ENCODE data around the gene FANCC.
A peak's percentile ranks its signal among the peaks of the same experiment; 100 is the strongest.

The FANCC gene

GRCh38 chr9:95079461-95079860 is 238.0 kb downstream of the FANCC start:
- no peak for DNase-seq

DNA sequence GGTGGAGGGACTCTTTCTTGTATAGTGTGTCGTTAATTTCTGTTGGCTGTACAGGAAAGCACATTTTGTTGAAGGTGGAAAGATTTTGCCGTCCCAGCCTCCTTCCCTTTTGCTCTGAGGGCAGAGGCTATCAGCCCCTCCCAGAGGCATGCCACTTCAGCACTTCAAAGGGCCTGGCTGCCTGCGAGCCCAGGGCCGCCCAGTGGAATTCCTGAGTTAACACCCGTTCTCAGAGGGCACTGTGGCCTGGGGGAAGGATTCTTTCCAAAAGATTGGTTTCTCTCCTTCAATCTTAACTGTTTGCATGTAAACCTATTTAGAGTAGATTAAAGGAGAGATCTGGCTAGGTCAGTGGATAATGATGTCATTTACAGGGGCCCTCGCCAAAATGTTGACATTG is 238.6 kb downstream of the FANCC start:
- no peak for DNase-seq

DNA sequence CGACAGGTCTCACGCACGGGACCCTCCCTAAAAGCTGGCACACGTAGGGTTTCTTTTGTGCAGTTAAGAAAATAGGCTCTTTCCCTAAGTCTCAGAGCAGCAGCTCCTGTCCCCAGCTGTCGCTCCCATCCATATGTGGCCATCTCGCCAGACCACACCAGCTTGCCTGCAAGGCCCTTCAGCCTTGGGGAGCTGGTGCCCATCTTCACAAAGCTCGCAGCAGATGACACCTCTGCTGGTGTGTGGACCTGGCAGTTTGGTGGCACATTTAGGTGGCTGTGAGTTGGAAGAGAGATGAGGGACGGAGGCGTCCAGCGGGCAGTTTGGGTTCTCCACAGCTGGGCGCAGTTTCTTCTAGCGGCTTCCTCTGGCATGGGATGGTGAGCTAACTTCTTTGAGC is 239.0 kb downstream of the FANCC start:
- no peak for DNase-seq

DNA sequence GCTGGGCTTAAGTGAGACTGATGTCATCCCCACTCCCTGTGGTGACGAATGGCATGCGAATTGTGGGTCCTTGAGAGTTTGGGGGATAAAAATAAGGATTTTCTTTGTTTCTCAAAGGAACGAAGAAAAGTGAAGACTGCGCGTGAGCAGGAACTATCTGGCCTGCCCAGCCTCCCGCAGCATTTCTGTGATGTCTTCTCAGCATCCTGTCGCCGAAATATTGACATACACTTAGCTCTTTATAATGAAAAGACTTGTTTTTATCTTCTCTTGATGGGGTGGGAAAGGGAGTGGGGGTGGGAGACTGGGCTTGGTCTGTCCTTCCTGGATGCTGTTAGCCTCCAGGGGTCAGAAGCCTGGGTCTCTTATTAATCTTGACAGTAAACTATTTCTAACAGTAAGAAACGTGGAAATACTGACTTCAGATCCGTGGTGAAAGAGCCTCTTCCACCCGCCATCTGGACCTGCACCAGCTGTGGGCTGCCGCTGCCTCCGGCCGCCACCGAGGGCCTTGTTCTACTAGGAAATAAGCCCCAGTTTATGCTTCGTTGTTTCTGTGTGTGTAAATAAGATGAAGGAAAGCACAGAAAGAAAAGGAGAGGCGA is 239.6 kb downstream of the FANCC start:
- DNase-seq = no peak

DNA sequence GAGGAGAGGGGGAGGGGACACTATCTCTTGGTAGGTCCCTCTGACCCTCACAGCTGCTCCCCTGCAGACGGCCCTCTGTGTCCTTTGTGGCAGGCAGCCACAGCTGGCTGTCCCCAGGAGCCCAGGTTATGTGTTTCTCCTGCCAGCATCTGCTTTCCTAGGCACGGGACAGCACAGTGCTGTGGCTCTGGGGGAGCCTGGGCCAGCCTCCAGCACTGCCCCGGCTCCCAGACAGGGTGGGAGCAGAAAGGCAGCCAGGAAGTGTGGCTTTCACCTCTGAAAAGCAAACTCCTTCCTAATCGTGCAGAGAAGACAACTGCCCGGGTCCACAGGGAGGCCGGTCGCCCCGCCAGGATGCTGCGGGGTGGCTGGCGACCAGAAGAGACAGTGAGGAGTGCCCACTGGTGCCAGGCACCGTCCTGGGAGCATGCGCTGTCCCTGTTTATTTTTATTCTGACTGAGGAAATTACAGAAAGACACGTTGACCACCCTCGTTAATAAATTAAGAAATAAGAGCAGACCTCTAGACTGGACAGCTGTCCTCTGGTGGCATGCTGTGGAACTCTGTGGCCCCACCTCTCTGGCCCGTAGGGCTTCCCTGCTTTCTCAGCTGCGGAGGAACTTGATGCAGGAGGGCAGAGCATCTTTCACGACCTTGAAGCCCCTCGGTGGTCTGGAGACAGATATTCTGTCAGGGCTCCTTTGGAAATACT is 240.3 kb downstream of the FANCC start:
- DNase-seq = peak; percentile 75

- no peak for DNase-seq
These were observed 240.8 kb downstream of the FANCC start for GRCh38 chr9:95076696-95077052.

DNA sequence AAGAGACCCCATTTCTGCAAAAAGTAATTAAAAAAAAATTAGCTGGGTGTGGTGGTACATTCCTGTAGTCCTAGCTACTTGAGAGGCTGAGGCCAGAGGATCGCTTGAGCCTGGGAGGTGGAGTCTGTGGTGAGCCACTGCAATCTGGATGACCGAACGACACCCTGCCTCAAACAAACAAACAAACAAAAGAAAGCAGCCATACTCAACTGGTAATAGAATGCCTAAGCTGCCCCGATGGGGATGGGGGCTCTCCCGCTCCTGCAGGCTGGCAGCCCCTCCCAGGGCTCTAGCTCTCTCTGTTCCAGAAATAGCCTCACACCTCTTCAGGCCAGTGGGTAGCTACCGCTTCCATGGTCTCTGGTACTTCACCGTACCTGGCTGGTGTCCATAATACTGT is 241.8 kb downstream of the FANCC start:
- no peak for DNase-seq

DNA sequence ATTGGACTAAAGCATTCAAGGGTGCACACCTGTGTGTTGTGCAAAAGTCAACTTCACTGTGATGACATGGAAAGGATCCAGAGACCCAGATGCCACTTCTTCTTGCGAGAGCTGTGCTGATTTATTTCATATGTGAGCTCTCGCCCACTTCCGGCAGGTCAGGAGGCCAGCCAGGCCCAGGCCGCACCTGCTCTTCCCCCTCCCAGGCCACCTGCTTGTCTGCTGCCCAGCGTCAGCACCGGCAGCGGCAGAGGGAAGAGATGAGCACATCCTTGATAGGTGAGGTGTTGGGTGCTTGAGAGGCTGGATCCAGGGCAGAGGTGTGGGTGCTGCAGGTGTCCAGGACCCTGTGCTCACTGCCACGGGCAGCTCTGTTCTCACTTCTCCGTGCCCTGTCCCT is 242.9 kb downstream of the FANCC start:
- no peak for DNase-seq

- DNase-seq = no peak
These were observed 243.6 kb downstream of the FANCC start for GRCh38 chr9:95073918-95074317.

- no peak for DNase-seq
These were observed 244.4 kb downstream of the FANCC start for GRCh38 chr9:95073042-95073607.

DNA sequence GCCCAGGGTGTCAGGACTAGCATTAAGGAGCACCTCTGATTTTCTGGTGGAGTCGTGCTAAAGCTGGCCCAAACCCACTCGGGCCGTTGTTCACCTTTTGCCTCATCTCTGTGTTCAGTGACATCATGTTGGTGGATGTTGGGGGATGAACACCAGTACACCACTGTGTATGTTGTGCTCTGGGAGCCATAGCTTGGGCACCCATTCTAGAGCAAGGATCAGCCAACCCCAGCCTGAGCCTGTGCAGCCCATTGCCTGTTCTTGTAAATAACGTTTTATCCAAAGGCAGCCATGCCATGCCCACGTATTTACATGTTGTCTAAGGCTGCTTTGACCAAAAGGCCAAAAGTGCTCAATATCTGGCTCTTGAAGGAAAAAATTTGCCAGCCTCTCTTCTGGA is 245.6 kb downstream of the FANCC start:
- DNase-seq = no peak

DNA sequence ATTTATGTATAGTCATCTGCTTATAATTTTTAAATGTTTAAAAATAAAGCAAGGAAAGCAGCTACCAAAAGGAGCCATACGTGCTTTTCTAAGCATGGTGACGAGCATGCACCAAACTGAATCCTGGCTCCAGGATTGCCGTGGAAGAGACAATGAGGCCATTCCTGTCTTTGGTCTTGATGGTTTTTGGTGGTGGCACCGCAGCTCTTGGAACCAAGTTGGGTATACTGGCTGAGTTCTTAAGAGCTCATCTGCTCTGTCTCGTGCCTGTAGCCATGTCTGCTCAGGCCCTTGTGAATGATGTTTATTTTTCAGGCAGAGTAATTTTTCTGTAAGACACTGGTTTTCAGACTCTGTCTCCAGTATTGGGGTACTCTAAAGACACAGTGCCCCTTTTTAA is 246.1 kb downstream of the FANCC start:
- DNase-seq = no peak

GRCh38 chr9:95070549-95071021 is 246.9 kb downstream of the FANCC start:
- DNase-seq = no peak

DNA sequence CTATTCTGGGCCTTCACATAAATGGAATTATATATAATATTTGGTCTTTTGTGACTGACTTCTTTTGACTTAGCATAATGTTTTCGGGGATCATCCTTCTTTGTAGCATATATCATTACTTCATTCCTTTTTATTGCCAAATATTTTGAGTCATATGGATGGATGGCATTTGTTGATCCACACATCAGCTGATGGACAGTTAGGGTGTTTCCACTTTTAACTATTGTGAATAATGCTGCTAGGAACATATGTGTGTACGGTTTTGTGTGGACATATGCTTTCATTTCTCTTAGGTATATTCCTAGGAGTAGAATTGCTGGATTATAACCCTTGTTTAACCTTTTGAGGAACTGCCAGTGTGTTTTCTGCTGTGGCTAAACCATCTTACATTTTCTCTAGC is 249.6 kb downstream of the FANCC start:
- DNase-seq = no peak

DNA sequence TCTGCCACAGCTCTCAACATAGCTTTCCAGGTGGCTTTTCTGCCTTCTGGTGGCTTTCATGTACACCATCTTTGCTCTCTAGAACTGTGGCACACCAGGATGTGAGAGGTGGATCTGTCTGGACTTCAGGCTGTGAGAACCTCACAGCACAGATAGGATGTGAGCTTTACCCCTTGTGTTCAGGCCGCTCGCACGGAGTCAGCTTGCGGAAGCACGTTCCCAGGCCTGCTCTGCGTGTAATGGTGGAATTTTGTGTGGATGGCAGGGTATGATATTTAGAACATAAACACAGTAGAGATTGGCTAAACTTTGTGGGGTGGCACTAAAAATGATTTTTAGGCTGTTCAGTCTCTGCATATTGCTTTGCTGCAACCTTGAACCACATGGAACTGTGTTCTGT is 250.5 kb downstream of the FANCC start:
- no peak for DNase-seq

DNA sequence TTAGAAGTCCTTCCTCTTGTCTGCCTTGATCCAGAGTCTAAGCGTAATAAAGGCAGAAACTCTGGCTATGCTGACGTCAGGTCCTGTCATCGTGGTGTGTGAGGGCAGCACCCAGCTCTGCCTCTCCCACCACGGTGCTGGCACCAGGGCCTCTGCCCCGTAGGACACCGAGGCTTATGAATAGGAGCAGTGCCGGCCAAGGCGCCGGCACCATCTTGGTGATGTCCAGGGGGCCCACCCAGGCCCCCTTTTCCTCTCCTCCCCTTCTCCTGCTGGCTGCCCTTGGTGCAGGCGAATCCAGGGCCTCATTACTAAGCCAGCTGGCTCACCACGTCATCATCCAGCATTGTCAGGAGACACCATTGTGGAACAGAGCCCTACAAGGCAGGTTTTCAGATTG is 252.3 kb downstream of the FANCC start:
- DNase-seq = no peak

DNA sequence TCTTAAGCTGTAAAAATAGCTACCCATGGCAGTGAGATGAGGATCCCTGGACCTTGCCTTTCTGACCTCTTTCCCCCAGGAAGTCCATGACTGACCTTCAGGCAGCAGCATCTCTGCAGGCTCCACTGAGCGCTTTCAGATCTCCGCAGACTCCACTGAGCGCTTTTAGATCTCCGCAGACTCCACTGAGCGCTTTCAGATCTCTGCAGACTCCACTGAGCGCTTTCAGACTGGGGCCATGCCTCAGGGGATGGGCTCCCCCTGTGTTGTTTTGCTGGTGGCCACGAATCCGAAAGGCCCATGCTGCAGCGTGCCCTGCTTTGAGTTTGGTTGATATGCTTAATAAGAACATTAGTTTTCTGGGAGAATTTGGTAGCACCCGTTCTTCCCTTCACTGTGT is 254.2 kb downstream of the FANCC start:
- no peak for DNase-seq

DNA sequence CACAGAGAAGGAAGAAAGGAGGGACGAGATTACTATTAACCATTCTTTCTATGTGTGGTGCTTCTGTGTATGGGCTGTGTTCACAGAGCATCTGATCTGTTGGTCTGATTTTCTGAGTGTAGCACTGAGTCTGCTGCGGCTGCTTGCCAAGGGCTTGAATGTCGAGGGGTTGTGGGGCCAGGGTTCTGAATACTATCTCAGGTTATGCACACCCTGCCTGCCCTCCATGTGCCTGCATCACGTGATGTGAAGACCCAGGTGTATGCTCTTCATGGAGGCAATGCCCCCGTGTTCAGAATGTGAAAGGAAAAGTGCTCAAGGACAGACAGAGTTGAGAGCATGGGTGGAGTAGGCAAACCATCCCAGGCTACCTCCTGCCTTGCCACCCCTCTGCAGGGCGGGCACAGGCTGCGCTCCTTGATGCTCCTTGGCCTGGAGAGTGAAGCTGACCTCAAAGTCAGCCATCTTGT is 254.9 kb downstream of the FANCC start:
- DNase-seq = no peak

DNA sequence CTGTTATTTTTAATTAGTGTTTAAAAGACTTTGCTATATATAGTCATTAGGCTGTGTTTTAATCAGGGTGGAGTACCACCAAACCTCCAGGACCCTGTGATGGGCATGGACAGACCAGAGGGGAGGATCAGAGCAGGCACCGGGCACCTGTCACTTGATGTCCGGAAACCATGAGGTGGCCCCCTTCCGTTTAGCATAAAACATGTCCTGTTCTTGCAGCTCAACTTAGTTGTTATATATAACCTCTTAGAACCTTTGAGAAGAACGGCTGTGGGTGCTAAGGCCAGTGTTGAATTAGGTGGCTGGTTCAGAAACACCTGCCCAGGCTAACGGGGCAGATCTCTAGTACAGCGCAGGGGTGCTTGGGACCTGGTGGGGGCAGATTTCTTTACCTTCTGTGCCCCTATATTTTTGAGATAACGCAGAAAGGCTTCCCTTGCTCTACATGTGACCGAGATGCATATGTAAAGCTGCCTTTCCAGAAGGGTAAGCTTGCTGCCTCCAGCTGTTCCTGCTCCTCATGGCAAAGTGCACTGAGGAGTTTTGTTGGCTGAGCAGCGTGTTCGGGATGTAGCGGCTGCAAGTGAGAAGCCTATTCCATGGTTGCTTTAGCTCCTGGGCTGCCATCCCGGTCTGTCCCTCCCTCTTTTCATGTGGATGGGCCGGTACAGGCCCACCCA is 255.5 kb downstream of the FANCC start:
- no peak for DNase-seq

DNA sequence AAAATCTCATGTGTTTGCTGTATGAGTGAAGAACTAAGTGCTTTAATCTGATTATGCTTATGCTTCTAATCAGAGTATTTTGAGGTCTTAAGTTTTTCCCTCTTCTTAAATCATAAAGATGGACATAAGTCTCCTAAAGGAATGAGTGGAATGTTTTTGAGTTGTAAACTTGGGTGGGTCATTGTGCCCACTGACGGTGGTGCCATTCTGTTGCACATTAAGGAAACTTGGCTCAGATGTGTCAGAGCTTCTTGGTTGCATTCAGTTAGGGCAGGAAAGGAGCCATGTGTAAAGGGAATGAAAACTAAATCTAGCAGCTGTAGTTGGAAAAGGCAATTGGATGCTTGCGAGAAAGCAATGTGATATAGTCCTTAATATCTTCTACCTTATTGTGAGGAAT is 256.6 kb downstream of the FANCC start:
- DNase-seq = no peak

DNA sequence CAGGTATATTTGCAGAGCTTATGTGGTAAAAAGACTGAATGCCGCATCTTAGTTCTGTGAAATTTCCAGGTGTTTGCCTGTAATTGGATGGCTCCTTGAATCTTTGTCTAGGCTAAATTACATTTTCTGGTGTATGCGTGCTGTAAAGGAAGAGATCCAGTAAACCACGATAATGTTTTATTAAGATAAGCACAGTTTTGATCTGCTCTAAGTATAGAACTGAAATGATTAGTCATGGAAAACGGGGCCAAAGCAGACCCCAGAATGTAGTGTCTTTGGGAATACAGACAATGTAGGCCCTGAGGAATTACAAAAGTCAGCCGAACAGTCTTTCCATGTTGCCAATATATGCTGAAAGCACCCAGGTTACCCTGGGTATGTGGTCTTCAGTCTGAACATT is 257.3 kb downstream of the FANCC start:
- DNase-seq = no peak

DNA sequence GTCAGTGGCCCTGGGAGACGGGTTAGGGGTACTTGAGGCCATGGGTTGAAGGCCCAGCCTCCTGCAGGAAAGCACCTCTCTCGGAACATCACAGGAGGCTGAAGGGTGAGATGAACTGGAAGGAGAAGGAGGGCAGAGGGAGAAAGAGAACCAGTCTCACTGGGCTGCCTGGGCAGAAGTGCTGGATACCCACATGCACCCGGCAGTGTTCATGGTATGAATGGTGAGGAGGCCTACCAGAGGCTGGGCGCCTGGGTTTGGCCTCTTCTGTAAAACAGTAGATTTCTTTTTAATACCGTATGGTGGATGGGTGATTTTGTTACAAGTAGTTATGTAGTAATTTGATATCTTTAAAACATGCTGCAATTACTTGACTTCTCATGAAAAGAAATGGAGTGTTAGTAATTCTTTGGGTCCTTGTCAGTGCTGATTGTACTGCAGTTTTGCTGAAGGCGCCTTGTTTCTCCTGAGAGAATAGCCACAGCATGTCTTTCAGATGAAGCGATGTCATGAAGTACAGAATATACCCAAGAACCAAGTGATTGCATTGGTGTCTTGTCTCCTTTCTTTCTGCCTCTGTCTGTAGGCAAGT is 258.6 kb downstream of the FANCC start:
- DNase-seq = no peak

GRCh38 chr9:95058121-95058785 is 259.3 kb downstream of the FANCC start:
- DNase-seq = no peak
